HG02610 (cell line): Measurements from ENCODE around the gene SDF4.
"Not testable (repeated sequence)": the region's sequence is repeated elsewhere in the genome, so short reads cannot be mapped to it uniquely, and the experiment has no call there.

Experiments used
- ATAC-seq: cut with Tn5 transposase; IDR thresholded peaks from one replicate; pipeline ENCODE4 v1.9.1; 2021; ENCODE audit warnings: mild to moderate bottlenecking, moderate library complexity; ENCODE audit not compliant: unreplicated experiment

SDF4 gene

DNA sequence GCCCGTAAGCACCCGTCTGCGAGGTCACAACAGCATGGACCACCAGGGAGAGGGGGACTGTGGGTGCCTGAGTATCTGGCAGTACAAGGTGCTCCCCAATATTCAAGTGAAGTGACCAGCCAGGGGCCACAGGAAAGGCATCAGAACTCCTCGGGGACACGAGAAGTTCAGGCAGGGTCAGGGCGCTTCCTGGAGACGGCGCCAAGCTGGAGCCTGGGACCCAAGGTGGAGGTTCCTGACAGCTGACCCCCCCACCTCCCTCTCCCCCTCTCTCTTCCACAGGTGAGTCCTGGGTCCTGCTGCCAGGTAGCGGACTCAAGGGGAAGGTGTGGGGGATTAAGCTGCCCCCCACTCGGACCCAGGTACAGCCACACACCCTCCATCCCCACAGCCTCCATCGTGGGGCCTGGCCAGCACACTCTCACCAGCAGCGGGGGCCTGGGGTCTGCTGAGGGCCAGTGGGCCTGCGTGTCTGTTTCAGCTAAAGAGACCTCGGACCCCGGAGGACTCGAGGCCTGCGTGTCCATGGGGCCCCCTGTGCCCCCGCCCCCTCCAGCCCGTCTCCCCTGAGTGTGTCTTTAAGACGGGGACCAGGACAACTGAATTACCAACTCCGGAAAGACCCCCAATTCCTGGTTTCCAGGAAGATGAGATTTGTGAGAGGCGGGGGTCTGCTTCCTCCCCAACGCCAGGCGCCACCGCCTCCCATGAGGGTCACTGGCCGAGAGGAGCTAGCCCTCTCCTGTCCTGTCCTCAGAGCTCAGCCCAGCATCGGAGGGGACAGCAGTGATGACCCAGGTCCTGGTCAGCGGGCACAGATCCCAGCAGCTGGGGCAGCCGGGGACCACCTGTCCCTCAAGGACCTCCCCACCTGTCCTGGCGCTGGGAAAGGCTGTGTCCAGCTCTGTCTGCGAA lies 31.6 kb downstream of the SDF4 start:
- no peak for ATAC-seq

DNA sequence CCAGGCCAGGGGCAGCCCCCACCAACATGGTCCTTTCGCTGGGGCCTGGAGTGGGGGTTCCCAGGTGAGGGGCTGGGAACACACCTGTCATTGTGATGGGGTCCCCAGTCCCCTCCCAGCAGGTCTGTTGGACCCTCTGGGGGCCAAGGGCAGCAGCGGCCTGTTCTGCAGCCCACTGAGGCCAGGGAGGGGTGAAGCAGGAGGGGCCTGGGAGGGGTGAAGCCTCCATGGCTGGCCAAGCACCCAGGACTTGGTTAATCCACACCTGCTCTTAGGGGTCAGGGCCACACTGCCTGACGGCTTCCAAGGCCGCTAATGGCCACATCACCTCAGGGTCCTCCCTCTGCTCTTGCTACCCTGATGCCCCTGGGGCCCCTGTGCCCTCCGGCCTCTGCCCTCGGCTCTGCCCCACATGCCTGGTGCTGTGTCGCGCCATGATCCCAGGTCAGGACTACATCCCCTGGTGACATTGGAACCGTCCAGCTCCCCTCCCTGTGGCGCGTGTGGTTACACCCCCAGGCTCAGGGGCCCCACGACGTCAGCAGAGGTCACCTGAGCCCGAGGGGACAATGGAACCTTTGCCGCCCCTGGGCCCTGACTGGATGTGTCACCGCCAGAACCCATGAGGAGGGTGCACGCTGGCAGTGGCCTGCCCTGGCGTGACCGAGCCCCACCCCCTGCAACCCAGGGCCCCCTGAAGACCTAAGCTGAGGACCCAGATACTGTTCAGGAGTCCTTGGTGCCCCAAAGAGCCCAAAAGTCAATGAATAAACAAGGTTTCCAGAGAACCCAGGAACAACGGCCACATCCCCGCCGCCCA lies 32.5 kb downstream of the SDF4 start:
- no peak for ATAC-seq

DNA sequence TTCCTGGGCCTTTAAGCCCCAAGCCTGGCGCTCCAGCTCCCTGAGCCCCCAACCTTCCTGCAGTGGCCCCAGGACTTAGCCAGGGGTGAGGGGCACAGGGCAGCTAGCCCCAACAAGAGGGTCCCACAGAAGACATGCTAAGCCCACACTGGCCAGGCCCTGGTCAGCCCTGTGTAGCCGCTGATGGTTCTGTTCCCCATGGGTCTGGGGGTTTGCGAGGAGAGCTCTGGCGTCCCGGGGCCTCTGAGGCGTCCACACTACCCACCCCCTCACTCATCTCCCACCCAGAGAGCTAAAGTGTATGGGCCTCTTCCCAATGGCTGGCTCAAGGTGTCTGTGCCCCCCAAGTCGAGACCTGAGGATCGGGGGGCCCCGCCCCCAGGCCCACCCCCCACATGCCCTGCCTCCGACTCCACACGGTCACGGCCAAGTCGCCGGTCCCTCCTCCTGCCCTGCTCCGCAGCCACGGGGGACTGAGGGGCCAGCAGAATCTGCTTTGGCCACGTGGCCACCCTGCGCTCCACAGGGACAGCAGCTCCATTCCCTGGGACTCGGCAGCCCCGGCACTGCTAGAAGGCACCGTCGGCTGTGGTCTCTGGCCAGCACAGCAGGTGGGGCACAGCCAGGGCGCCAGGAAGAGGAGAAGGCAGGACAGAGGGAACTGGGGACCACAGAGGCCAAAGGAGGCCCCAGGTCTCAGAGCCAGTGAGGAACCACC lies 33.2 kb downstream of the SDF4 start:
- no peak for ATAC-seq

DNA sequence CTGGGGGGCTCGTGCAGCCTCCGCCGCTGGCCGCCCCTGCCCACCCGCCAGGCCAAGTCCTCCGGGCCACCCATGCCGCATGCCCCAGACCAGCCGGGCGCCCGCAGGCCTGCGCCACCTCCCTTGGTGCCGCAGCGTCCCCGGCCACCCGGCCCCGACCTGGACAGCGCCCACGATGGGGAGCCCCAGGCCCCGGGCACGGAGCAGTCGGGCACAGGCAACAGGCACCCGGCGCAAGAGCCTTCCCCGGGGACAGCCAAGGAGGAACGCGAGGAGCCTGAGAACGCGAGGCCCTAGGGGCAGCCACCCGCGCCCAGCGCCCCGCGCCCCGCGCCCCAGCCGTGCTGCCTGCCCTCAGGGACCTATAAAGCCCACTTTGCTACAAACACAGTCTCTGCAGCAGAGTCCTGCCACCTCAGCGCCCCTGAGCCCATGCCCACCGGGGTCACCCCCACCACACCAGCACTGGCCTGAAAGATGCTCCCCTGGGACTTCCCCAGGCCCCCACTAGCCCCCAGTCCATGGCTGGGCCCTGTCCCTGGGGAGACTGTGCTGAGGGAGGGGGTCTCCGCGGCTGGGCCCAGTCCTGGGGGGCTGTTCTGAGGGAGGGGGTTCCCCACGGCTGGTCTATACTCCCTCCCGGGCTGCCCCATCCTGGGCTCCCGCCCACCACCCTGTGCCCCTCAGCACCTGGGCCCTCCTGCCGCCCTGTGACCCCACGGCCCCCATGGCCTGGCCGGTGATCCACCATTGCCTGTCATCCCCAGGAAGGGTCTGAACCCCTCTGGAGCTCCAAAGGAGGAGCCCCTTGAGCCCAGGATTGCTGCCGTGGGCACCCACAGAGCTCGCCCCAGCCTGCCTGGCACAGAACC lies 34.0 kb downstream of the SDF4 start:
- ATAC-seq: no peak

DNA sequence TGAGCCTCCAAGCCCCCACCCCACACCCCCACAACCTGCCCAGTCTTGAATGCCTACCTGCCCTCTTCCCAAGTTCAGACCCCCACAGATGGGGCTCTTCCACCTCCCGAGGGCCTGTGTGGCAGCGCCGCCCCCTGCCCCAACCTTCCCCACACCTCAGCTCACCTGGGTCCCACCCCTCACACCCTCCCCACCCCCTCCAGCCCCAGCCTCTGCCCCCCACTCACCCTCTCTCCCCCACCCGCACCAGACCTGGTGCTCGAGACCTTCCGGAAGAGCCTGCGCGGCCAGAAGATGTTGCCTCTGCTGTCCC lies 34.7 kb downstream of the SDF4 start:
- ATAC-seq: no peak

DNA sequence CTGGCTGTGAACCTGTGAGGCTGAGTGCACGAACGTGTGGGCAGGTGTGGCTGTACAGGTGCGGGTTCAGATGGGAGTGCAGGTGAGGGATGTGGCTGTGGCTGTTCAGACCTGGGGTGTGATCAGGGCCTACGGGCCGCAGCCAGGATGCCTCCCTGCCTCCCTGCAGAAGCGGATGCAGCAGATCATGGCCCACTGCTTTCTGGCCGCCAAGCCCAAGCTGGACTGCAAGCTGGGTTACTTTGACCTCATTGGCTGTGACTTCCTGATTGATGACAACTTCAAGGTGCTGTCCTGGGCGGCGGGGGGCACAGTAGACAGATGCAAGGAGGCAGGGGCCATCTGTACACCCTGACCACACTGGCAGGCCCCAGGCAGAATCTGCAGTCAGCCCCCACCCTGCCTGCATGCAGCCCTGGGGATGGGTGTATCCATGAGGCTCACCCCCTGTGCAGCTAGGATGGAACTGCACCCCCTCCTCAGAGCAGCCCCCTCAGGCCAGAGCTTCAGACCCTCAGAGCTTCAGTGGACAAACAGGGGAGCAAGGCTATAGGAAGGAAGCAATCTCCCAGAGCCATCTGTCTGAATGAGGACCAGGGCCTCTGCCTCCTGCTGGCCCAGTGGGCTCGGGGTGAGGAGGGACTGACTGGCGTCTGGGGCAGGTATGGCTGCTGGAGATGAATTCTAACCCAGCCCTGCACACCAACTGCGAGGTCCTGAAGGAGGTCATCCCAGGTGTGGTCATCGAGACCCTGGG lies 35.2 kb downstream of the SDF4 start:
- no peak for ATAC-seq

DNA sequence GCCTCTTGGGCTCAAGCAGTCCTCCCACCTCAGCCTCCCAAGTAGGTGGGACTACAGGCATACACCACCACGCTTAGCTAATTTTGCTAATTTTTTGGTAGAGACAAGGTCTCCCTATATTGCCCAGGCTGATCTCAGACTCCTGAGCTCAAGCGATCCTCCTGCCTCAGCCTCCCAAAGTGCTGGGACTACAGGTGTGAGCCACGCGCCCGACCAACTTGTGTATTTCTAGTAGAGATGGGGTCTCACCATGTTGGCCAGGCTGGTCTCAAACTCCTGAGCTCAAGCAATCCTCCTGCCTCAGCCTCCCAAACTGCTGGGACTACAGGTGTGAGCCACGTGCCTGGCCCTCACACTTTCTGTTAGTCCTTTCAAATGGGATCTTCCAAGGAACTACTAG lies 36.1 kb downstream of the SDF4 start:
- not testable (repeated sequence) for ATAC-seq

DNA sequence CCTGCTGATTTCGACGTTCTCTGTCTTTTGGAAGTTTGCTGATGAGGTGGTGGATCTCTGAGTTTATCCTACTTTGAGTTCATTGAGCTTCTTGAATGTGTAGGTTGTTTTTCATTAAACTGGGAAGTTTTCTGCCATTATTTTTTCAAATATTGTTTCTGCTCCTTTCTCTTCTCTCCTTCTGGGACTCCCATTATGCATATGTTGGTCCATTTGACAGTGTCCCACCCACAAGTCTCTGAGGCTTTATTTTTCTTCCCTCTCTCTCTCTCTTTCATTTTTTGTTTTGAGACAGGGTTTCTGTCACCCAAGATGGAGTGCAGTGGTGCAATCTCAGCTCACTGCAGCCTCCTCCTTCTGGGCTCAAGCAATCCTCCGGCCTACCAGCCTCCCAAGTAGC lies 37.1 kb downstream of the SDF4 start:
- ATAC-seq: no peak

DNA sequence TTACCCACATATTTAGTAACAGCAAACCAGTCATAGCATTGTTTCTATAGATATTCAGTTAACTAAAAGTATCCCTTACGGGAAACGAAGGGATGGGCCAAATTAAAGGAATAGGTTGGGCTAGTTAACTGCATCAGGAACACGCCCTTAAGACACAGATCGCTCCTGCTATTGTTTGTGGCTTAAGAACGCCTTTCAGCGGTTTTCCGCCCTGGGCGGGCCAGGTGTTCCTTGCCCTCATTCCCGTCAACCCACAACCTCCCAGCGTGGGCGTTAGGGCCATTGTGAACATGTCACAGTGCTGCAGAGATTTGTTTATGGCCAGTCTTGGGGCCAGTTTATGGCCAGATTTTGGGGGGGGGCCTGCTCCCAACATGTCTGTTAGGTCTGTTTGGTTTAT lies 40.1 kb downstream of the SDF4 start:
- no peak for ATAC-seq

DNA sequence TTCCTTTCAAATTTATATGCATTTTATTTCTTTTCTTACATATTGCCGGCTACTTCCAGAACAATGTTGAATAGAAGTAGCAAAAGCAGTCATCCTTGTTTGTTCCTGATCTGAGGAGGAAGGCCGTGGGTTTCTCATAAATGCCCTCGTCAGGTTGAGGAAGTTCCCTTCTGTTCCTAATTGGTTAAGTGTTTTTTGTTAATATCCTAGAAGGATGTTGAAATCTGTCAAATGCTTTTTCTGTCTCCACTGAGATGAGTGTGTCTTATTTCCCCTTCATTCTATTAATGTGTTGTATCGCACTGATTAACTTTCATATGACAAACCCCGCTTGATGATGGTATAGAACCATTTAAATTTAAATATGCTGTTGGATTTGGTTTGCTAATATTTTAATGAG lies 42.7 kb downstream of the SDF4 start:
- no peak for ATAC-seq

DNA sequence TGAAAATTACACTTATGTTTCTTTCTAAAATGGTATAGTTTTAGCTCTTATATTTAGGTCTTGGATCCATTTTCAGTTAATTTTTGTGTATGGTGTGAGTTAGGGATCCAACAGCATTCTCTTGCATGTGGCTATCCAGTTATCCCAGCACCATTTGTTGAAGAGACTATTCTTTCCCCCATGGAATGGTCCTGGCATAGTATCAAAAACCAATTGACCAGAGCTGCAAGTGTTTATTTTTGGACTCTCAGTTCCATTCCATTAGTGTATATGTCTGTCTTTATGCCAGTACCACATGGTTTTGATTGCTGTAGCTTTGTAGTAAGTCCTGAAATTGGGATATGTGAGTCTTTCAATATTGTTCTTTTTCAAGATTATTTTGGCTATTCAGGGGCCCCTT lies 43.9 kb downstream of the SDF4 start:
- ATAC-seq: no peak

DNA sequence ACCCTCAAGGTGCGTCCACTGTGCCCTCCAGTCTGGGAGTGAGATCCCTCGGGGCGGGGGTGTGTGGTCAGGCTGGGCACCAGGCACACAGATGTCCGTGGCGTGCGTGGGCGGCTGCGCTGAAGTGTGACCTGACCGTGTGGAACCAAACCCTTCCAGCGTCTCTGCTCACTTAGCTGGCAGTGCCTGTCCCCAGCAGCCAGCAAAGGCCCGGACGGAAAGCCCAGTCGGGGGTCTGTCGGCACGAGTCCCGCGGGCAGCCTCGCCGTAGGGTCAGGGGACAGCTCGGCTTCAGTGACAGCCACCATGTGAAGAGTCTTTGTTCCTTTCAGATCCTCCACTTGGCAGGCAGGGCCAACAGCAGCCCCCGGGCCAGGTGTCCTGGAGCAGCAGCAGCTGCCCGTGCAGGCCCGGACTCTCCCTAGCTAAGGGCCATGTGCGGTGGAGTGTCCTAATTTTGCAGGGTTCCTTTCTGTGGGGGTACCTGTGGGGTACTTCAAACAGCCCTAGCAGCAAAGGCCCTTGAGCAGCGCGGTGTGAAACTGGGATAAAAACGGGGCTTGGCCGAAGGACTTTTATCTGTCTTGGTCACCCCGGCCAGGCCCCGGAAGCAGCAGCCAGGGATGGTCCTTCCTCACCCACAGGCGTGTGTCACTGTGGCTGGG lies 46.6 kb downstream of the SDF4 start:
- no peak for ATAC-seq

DNA sequence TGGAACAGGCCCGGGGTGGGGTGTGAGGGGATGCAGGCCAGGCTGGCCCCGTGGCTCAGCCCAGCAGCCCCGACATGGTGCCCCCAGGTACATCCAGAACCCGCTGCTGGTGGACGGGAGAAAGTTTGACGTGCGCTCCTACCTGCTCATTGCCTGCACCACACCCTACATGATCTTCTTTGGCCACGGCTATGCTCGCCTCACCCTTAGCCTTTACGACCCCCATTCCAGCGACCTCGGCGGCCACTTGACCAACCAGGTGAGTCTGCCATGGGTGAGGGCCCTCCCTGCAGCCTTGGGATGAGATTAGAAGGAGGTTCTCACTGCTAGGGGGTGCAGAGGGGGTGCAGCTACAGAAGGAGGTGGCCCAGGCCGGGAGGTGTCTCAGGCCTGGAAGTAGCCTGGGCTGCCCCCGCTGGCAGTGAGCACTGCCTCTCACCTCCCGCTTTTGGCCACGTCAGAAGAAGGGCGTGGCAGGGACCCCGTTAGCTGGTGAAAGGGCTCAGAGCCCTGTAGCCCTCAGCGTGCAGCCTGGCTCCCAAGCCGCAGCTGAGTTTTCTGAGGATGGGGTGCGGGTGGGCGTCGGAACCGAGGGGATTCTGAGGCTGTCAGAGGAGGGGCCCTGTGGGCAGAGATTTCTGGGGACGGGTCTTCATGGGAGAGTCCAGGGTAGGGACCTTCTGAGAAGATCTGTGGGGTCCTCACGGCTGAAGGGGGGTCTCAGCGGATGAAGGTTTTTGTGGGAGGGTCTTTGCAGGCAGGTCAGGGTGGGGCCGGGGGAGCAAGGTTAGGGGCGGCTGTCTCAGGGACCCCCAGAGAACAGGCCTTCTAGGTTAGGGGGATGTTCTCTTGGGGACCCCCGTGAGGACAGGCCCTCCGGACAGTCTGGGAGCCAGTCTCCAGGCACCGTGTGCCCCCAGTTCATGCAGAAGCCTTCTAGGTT lies 47.7 kb downstream of the SDF4 start:
- no peak for ATAC-seq

DNA sequence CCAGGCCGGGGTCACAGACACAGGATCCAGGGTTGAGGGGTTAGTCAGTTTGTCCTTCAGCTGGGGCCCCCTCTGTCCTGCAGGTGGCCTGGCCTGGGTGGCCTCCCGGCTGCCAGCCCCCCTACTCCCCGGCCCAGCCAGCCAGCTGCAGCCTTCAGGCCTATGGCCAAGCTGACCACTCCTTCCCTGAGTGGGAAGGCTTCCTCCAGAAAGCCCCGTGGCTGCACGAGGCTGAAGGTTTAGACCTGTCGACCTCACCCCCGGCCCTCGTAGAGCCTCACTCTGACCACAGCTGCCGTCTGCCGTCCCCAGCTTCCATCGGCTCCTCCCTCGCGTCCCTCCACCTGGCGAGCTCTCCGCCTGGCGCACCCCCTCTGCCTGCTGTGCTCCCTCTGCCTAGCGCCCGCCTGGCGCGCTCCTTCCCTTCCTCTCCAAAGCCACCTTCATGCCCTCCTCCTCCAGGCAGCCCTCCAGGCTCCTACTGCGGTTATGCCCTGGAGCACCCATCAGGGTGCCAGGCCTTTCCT lies 48.5 kb downstream of the SDF4 start:
- ATAC-seq: no peak

DNA sequence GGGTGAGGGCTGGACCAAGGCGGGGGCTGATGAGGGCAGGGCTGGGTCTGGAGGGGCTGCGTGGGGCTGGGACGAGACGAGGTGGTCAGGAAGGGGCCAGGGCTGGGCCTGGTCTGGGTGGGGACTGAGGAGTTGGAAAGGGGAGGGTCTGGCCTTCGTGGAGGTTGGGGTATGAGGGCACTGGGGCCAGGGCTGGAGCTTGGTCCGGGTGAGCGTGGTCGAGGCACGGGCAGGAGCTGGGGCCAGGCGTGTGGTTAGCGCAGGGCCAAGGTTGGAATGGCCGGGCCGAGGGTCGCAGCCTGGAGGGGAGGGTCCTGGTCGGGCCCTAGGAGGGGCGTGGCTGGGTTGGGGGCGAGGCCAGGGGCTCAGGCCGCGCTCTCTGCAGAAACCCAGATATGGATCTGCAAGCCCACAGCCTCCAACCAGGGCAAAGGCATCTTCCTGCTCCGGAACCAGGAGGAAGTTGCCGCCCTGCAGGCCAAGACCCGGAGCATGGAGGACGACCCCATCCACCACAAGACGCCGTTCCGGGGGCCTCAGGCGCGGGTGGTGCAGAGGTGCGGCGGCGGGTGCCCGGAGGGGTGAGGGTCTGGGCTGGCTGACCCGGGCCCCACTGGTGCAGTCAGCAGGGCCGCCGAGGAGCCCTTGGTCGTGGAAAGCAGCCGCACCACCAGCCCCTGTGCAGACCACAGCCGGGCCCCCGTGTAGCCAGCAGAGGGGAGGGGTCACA lies 49.1 kb downstream of the SDF4 start:
- no peak for ATAC-seq

DNA sequence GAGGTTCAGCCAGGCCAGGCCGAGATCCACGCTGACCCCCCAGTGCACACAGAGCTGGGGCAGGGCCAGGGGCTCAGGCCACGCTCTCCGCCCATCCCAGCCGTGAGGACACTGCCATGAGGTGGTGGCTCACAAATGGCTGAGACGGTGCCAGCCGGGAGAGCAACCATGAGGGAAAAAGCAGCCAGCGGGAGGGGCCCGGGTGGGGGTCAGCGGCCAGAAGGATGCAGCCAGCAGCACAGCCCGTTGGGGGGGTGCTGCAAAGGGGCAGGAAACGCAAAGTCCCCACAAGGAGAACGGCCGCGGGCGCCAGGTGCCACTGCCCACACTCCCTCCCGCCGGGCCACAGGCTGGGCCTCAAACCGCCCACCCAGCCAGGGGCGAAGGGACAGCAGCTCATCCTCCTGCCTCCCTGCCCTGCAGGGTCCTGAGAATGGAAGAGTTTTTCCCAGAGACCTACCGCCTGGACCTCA lies 49.8 kb downstream of the SDF4 start:
- no peak for ATAC-seq
